Loucy (cell line): ENCODE measurements around the gene OPN1LW.

Experiments used
- EZH2phosphoT487 ChIP-seq: fragments of 200-600 bp; IDR thresholded peaks from 2 replicates; pipeline ENCODE4 v1.6.1; 2018; ENCODE audit warnings: antibody characterized with exemption, mild to moderate bottlenecking, moderate library complexity, borderline replicate concordance
- TF ChIP-seq, protein P1 (sequence below): fragments of 200-600 bp; sonication (generic); conservative IDR thresholded peaks from 2 replicates; pipeline ENCODE4 v1.5.1; 2014; ENCODE audit warnings: mild to moderate bottlenecking, antibody characterized with exemption, low read length

DNA sequence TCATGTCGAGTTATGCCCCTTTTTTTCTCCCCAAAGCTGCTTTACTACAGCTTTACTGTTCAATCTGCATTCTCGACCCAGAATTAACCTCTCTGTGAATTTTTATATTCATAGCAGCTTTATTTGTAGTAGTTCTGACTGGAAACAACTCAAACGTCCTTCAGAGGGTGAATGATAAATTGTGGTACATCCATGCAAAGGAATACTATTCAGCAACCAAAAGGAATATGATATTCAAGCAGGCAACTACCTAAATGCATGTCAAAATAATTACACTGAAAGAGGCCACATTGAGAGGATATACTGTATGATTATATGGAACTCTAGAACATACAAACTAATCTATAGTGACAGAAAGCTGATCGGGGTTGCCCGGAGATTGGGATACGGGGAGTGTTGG lies 26.5 kb upstream of the OPN1LW start:
- TF ChIP-seq, protein P1, sequence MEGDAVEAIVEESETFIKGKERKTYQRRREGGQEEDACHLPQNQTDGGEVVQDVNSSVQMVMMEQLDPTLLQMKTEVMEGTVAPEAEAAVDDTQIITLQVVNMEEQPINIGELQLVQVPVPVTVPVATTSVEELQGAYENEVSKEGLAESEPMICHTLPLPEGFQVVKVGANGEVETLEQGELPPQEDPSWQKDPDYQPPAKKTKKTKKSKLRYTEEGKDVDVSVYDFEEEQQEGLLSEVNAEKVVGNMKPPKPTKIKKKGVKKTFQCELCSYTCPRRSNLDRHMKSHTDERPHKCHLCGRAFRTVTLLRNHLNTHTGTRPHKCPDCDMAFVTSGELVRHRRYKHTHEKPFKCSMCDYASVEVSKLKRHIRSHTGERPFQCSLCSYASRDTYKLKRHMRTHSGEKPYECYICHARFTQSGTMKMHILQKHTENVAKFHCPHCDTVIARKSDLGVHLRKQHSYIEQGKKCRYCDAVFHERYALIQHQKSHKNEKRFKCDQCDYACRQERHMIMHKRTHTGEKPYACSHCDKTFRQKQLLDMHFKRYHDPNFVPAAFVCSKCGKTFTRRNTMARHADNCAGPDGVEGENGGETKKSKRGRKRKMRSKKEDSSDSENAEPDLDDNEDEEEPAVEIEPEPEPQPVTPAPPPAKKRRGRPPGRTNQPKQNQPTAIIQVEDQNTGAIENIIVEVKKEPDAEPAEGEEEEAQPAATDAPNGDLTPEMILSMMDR, result no peak
- no peak for TF ChIP-seq EZH2phosphoT487
